IMR-90 (cell line): ENCODE data around the gene FAM210B.

ENCODE experiments used
- CTCF ChIP-seq: conservative IDR thresholded peaks from 2 replicates; pipeline ENCODE4 v1.5.1; 2012; ENCODE audit warnings: mild to moderate bottlenecking, low read depth, low read length, improper control_type of control experiment
- POLR2A ChIP-seq: IDR thresholded peaks from 2 replicates; pipeline ENCODE4 v1.6.1; 2012; ENCODE audit warnings: mild to moderate bottlenecking, low read depth, low read length
- SMC3 ChIP-seq: fragments of 150-350 bp; IDR thresholded peaks from 2 replicates; pipeline ENCODE4 v1.6.1; 2016; ENCODE audit warnings: low read depth, mild to moderate bottlenecking, antibody characterized with exemption, low read length, moderate library complexity
- USF2 ChIP-seq: fragments of 150-350 bp; IDR thresholded peaks from 2 replicates; pipeline ENCODE4 v1.6.1; 2017; ENCODE audit warnings: mild to moderate bottlenecking, antibody characterized with exemption, low read length, low read depth

- no peak for TF ChIP-seq CTCF
- no peak for TF ChIP-seq USF2
- TF ChIP-seq POLR2A = no peak
- no peak for TF ChIP-seq SMC3
Measured at GRCh38 chr20:56417911-56418310, 59.1 kb downstream of the FAM210B start.
